WTC11 (cell line): ENCODE measurements around the gene CDK6. TPM values are rescaled to one million over a fixed set of nuclear protein-coding genes. Genes with fewer than 3 reads are reported as not detected.

Source experiments
- ATAC-seq: fragments of 200-7000 bp; cut with Tn5 transposase; 2 replicates; pipeline ENCODE4 v1.10.0; 2021; ENCODE audit warnings: mild to moderate bottlenecking, moderate library complexity
- CTCF ChIA-PET: fragments of 300-600 bp; sonication (Branson Sonifier 250); formaldehyde crosslinking; loops from one replicate; lab custom pipeline; 2021; ENCODE audit warnings: antibody characterized with exemption; lab: Charles Lee
- POLR2A ChIA-PET: fragments of 350-600 bp; sonication (Branson Sonifier 250); formaldehyde crosslinking; loops from one replicate; lab custom pipeline; 2021; ENCODE audit warnings: antibody characterized with exemption; lab: Charles Lee
- DNase-seq: peaks from one replicate; pipeline ENCODE4 v3.0.0; 2021; ENCODE audit warnings: low spot score
- H3K27ac Mint-ChIP-seq: 2 replicates; pipeline ENCODE4 v1.8.0; 2021; ENCODE audit warnings: mixed read lengths
- H3K27me3 Mint-ChIP-seq: 2 replicates; pipeline ENCODE4 v1.8.0; 2021; ENCODE audit warnings: low read depth, mild to moderate bottlenecking, moderate library complexity, mixed read lengths
- H3K36me3 Mint-ChIP-seq: 2 replicates; pipeline ENCODE4 v1.8.0; 2021; ENCODE audit warnings: mixed read lengths
- H3K4me1 Mint-ChIP-seq: 2 replicates; pipeline ENCODE4 v1.8.0; 2022; ENCODE audit warnings: mixed read lengths
- H3K4me3 Mint-ChIP-seq: 2 replicates; pipeline ENCODE4 v1.8.0; 2021; ENCODE audit warnings: mild to moderate bottlenecking, moderate library complexity, mixed read lengths
- H3K9me3 Mint-ChIP-seq: 2 replicates; pipeline ENCODE4 v1.8.0; 2021; ENCODE audit warnings: mixed read lengths
- ELF4 ChIP-seq: sonication (generic); formaldehyde crosslinking; IDR thresholded peaks from 2 replicates; pipeline ENCODE4 v1.8.1; 2022; ENCODE audit warnings: low read depth, mild to moderate bottlenecking, moderate library complexity, missing genetic modification reagents
- ESRRA ChIP-seq: sonication (generic); formaldehyde crosslinking; IDR thresholded peaks from 2 replicates; pipeline ENCODE4 v1.8.1; 2022; ENCODE audit warnings: mild to moderate bottlenecking, missing genetic modification reagents, borderline replicate concordance
- JAZF1 ChIP-seq: fragments of 250-450 bp; sonication (Bioruptor Pico); IDR thresholded peaks from 2 replicates; pipeline ENCODE4 v1.9.0; 2021; ENCODE audit warnings: moderate library complexity, mild to moderate bottlenecking, inconsistent platforms
- KAT7 ChIP-seq: sonication (generic); formaldehyde crosslinking; IDR thresholded peaks from 2 replicates; pipeline ENCODE4 v1.8.1; 2023; ENCODE audit warnings: missing genetic modification reagents, mild to moderate bottlenecking, borderline replicate concordance
- NFE2L1 ChIP-seq: sonication (generic); formaldehyde crosslinking; IDR thresholded peaks from 2 replicates; pipeline ENCODE4 v1.8.1; 2023; ENCODE audit warnings: missing genetic modification reagents
- NR2C2 ChIP-seq: sonication (generic); formaldehyde crosslinking; IDR thresholded peaks from 2 replicates; pipeline ENCODE4 v1.8.0; 2022; ENCODE audit warnings: mild to moderate bottlenecking, missing genetic modification reagents
- RORB ChIP-seq: fragments of 250-450 bp; sonication (Bioruptor Pico); IDR thresholded peaks from 2 replicates; pipeline ENCODE4 v1.9.0; 2021; ENCODE audit warnings: mild to moderate bottlenecking
- SMAD3 ChIP-seq: sonication (generic); formaldehyde crosslinking; IDR thresholded peaks from 2 replicates; pipeline ENCODE4 v1.8.0; 2022; ENCODE audit warnings: missing genetic modification reagents, mild to moderate bottlenecking, borderline replicate concordance
- TCF7 ChIP-seq: sonication (generic); formaldehyde crosslinking; IDR thresholded peaks from 2 replicates; pipeline ENCODE4 v1.8.0; 2022; ENCODE audit warnings: mild to moderate bottlenecking, low read depth, missing genetic modification reagents, moderate library complexity
- TEAD4 ChIP-seq: sonication (generic); formaldehyde crosslinking; IDR thresholded peaks from 2 replicates; pipeline ENCODE4 v1.8.0; 2022; ENCODE audit warnings: mild to moderate bottlenecking, missing genetic modification reagents
- ZNF317 ChIP-seq: sonication (generic); formaldehyde crosslinking; IDR thresholded peaks from 2 replicates; pipeline ENCODE4 v1.8.1; 2023; ENCODE audit warnings: low read depth, mild to moderate bottlenecking, moderate library complexity, missing genetic modification reagents, borderline replicate concordance
- ZNF396 ChIP-seq: fragments of 250-450 bp; sonication (Bioruptor Pico); IDR thresholded peaks from 2 replicates; pipeline ENCODE4 v1.8.0; 2021; ENCODE audit warnings: mild to moderate bottlenecking, moderate library complexity, borderline replicate concordance
- total RNA-seq: library from RNA; stranded (reverse); gene quantifications from 3 replicates; pipeline ENCODE4 v1.2.3, GENCODE V29; 2021
- TF ChIP-seq, protein P1 (sequence below): sonication (generic); formaldehyde crosslinking; IDR thresholded peaks from 2 replicates; pipeline ENCODE4 v1.8.1; 2022; ENCODE audit warnings: low read depth, missing genetic modification reagents, borderline replicate concordance
- TF ChIP-seq, protein P2 (sequence below): sonication (generic); formaldehyde crosslinking; IDR thresholded peaks from 2 replicates; pipeline ENCODE4 v1.8.1; 2022; ENCODE audit warnings: missing genetic modification reagents, borderline replicate concordance
- TF ChIP-seq, protein P3 (sequence below): sonication (generic); formaldehyde crosslinking; conservative IDR thresholded peaks from 2 replicates; pipeline ENCODE4 v1.8.1; 2022; ENCODE audit warnings: mild to moderate bottlenecking, missing genetic modification reagents
- TF ChIP-seq, protein P4 (sequence below): sonication (generic); formaldehyde crosslinking; IDR thresholded peaks from 2 replicates; pipeline ENCODE4 v1.8.0; 2022; ENCODE audit warnings: missing genetic modification reagents
- TF ChIP-seq, protein P5 (sequence below): sonication (generic); formaldehyde crosslinking; IDR thresholded peaks from 2 replicates; pipeline ENCODE4 v1.8.1; 2023; ENCODE audit warnings: mild to moderate bottlenecking, moderate library complexity, missing genetic modification reagents
- TF ChIP-seq, protein P6 (sequence below): sonication (generic); formaldehyde crosslinking; IDR thresholded peaks from 2 replicates; pipeline ENCODE4 v1.8.0; 2022; ENCODE audit warnings: mild to moderate bottlenecking, missing genetic modification reagents
- TF ChIP-seq, protein P7 (sequence below): fragments of 200-600 bp; IDR thresholded peaks from 2 replicates; pipeline ENCODE4 v1.8.0; 2022; ENCODE audit warnings: antibody characterized with exemption
- TF ChIP-seq, protein P8 (sequence below): sonication (generic); formaldehyde crosslinking; IDR thresholded peaks from 2 replicates; pipeline ENCODE4 v1.8.0; 2022; ENCODE audit warnings: mild to moderate bottlenecking, missing genetic modification reagents

CDK6 gene
- total RNA-seq, 1 experiment from 2014 or later, result 47.2 TPM

DNA sequence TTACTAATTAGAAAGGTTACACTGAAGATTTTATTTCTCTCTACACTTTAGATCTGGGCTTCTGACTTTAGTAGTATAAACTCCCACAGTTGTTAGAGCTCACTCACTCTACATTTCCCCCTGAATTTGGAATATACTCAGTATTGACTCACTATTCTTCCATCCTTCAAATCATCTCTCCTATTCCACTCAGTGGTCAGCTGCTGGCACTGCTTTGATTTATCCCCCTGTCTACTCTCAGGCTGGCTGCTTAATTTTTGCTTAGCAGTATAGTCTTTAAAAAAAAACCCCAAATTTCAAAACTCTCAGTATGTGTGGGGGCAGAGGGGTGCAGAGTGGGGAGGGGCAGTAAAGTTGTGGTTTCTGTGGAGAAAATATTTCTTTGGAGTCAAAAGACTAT, 68.9 kb downstream of the CDK6 start (continued):
- no peak for TF ChIP-seq SMAD3
- no peak for TF ChIP-seq TCF7 (CRISPR knock-in tag)
- TF ChIP-seq, protein P1, sequence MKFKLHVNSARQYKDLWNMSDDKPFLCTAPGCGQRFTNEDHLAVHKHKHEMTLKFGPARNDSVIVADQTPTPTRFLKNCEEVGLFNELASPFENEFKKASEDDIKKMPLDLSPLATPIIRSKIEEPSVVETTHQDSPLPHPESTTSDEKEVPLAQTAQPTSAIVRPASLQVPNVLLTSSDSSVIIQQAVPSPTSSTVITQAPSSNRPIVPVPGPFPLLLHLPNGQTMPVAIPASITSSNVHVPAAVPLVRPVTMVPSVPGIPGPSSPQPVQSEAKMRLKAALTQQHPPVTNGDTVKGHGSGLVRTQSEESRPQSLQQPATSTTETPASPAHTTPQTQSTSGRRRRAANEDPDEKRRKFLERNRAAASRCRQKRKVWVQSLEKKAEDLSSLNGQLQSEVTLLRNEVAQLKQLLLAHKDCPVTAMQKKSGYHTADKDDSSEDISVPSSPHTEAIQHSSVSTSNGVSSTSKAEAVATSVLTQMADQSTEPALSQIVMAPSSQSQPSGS, result no peak
- TF ChIP-seq, protein P2, sequence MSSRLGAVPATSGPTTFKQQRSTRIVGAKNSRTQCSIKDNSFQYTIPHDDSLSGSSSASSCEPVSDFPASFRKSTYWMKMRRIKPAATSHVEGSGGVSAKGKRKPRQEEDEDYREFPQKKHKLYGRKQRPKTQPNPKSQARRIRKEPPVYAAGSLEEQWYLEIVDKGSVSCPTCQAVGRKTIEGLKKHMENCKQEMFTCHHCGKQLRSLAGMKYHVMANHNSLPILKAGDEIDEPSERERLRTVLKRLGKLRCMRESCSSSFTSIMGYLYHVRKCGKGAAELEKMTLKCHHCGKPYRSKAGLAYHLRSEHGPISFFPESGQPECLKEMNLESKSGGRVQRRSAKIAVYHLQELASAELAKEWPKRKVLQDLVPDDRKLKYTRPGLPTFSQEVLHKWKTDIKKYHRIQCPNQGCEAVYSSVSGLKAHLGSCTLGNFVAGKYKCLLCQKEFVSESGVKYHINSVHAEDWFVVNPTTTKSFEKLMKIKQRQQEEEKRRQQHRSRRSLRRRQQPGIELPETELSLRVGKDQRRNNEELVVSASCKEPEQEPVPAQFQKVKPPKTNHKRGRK (CRISPR knock-in tag), result no peak
- TF ChIP-seq, all 79 proteins: peak for 0

DNA sequence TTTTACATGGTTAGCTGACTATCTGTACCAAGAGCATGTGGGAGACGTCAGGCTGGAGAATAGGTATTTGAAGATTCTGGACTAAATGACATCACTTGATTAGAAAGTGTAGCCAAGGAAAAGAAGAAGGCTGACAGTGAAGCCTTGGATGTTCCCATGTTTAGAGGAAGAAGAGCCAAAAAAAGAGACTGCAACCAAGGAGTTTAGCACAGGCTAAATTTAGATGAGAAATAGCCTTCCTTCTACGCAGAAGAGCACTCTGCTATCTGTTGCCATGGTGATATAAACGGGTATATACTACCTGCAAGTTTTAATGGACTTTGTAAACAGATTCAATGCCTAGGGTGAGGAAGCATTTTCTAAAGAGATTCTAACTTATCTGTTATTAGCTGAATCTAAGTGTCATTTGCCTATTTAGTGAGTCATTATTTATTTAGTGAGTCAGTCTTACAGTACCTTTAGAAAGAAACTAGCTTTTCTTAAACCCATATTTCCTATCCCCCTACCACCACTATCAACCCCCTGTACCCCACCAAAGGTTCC, 69.8 kb downstream of the CDK6 start:
- DNase-seq, result no peak
- no peaks in the 10 kb centered on the region; the same call in 1 of the 2 replicates for H3K27me3 Mint-ChIP-seq
- ATAC-seq, result no peak
- H3K4me1 Mint-ChIP-seq, result peaks cover 80% of the 10 kb centered on the region
- H3K4me3 Mint-ChIP-seq, result no peak overlapping the region
- TF ChIP-seq, protein P3, sequence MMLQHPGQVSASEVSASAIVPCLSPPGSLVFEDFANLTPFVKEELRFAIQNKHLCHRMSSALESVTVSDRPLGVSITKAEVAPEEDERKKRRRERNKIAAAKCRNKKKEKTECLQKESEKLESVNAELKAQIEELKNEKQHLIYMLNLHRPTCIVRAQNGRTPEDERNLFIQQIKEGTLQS (CRISPR knock-in tag), result no peak
- TF ChIP-seq KAT7 (CRISPR knock-in tag) (no peak), ZNF317 (CRISPR knock-in tag) (no peak), RORB (no peak), ELF4 (CRISPR knock-in tag) (no peak), ESRRA (CRISPR knock-in tag) (no peak), ZNF396 (CRISPR knock-in tag) (no peak), JAZF1 (no peak), TEAD4 (CRISPR knock-in tag) (no peak), NR2C2 (CRISPR knock-in tag) (no peak), NFE2L1 (CRISPR knock-in tag) (no peak)
- TF ChIP-seq, protein P4, sequence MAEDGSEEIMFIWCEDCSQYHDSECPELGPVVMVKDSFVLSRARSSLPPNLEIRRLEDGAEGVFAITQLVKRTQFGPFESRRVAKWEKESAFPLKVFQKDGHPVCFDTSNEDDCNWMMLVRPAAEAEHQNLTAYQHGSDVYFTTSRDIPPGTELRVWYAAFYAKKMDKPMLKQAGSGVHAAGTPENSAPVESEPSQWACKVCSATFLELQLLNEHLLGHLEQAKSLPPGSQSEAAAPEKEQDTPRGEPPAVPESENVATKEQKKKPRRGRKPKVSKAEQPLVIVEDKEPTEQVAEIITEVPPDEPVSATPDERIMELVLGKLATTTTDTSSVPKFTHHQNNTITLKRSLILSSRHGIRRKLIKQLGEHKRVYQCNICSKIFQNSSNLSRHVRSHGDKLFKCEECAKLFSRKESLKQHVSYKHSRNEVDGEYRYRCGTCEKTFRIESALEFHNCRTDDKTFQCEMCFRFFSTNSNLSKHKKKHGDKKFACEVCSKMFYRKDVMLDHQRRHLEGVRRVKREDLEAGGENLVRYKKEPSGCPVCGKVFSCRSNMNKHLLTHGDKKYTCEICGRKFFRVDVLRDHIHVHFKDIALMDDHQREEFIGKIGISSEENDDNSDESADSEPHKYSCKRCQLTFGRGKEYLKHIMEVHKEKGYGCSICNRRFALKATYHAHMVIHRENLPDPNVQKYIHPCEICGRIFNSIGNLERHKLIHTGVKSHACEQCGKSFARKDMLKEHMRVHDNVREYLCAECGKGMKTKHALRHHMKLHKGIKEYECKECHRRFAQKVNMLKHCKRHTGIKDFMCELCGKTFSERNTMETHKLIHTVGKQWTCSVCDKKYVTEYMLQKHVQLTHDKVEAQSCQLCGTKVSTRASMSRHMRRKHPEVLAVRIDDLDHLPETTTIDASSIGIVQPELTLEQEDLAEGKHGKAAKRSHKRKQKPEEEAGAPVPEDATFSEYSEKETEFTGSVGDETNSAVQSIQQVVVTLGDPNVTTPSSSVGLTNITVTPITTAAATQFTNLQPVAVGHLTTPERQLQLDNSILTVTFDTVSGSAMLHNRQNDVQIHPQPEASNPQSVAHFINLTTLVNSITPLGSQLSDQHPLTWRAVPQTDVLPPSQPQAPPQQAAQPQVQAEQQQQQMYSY (CRISPR knock-in tag), result no peak
- TF ChIP-seq, protein P5, sequence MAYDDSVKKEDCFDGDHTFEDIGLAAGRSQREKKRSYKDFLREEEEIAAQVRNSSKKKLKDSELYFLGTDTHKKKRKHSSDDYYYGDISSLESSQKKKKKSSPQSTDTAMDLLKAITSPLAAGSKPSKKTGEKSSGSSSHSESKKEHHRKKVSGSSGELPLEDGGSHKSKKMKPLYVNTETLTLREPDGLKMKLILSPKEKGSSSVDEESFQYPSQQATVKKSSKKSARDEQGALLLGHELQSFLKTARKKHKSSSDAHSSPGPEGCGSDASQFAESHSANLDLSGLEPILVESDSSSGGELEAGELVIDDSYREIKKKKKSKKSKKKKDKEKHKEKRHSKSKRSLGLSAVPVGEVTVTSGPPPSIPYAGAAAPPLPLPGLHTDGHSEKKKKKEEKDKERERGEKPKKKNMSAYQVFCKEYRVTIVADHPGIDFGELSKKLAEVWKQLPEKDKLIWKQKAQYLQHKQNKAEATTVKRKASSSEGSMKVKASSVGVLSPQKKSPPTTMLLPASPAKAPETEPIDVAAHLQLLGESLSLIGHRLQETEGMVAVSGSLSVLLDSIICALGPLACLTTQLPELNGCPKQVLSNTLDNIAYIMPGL (CRISPR knock-in tag), result no peak
- TF ChIP-seq, protein P6, sequence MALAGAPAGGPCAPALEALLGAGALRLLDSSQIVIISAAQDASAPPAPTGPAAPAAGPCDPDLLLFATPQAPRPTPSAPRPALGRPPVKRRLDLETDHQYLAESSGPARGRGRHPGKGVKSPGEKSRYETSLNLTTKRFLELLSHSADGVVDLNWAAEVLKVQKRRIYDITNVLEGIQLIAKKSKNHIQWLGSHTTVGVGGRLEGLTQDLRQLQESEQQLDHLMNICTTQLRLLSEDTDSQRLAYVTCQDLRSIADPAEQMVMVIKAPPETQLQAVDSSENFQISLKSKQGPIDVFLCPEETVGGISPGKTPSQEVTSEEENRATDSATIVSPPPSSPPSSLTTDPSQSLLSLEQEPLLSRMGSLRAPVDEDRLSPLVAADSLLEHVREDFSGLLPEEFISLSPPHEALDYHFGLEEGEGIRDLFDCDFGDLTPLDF (CRISPR knock-in tag), result no peak
- TF ChIP-seq, protein P1, result no peak
- TF ChIP-seq, protein P7, sequence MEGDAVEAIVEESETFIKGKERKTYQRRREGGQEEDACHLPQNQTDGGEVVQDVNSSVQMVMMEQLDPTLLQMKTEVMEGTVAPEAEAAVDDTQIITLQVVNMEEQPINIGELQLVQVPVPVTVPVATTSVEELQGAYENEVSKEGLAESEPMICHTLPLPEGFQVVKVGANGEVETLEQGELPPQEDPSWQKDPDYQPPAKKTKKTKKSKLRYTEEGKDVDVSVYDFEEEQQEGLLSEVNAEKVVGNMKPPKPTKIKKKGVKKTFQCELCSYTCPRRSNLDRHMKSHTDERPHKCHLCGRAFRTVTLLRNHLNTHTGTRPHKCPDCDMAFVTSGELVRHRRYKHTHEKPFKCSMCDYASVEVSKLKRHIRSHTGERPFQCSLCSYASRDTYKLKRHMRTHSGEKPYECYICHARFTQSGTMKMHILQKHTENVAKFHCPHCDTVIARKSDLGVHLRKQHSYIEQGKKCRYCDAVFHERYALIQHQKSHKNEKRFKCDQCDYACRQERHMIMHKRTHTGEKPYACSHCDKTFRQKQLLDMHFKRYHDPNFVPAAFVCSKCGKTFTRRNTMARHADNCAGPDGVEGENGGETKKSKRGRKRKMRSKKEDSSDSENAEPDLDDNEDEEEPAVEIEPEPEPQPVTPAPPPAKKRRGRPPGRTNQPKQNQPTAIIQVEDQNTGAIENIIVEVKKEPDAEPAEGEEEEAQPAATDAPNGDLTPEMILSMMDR, result no peak
- TF ChIP-seq, protein P8, sequence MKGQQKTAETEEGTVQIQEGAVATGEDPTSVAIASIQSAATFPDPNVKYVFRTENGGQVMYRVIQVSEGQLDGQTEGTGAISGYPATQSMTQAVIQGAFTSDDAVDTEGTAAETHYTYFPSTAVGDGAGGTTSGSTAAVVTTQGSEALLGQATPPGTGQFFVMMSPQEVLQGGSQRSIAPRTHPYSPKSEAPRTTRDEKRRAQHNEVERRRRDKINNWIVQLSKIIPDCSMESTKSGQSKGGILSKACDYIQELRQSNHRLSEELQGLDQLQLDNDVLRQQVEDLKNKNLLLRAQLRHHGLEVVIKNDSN (CRISPR knock-in tag), result no peak
- no peaks in the 10 kb centered on the region; the same call in 1 of the 2 replicates for H3K36me3 Mint-ChIP-seq
- ChIA-PET CTCF (interaction anchor here (1.1 kb wide), 1 partner anchor 66 kb away, joined by 3 read pairs; no protein-coding TSS in a partner anchor), POLR2A (no interaction called here)
- 0 out of 2 replicates have a peak, but pooled peaks cover under 1% of the 10 kb centered on the region for H3K9me3 Mint-ChIP-seq
- peak overlapping the region; percentile 70 for H3K27ac Mint-ChIP-seq
